AG09309 (cell line): ENCODE data around the gene MYO16.

Source experiments
- DNase-seq: peaks from one replicate; pipeline ENCODE4 v3.0.0-alpha.2; 2010; ENCODE audit warnings: low read depth
- H3K4me3 ChIP-seq: 2 replicates; pipeline ENCODE4 v1.5.1; 2011; ENCODE audit warnings: mild to moderate bottlenecking, low read depth, low read length, moderate library complexity; ENCODE audit not compliant: control insufficient read depth
- TF ChIP-seq, protein P1 (sequence below): IDR thresholded peaks from 2 replicates; pipeline ENCODE4 v1.5.1; 2011; ENCODE audit warnings: mild to moderate bottlenecking, low read depth, low read length, inconsistent platforms; ENCODE audit not compliant: insufficient read depth, control insufficient read depth; ENCODE audit errors: missing control alignments

Gene MYO16

DNA sequence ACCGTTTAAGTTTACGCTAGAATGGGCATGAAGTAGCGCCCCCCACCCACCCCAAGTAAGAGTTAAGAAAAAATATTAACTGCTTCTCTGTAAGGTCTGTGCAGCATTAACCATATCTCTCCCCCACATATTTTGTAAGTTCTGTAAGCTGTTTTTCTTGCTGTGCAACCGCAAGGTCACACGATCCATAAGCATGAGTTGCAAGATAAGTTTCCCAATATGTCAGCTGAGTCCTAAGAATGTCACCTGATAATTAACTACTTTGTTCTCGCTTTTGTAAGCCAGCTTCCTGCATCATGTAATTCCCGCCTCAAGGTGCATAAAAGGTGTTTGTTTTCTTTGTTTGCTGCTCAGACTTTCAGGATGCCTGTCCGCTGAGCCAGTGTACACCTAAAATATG is 187.0 kb downstream of the MYO16 start:
- DNase-seq = no peak
- TF ChIP-seq, protein P1, sequence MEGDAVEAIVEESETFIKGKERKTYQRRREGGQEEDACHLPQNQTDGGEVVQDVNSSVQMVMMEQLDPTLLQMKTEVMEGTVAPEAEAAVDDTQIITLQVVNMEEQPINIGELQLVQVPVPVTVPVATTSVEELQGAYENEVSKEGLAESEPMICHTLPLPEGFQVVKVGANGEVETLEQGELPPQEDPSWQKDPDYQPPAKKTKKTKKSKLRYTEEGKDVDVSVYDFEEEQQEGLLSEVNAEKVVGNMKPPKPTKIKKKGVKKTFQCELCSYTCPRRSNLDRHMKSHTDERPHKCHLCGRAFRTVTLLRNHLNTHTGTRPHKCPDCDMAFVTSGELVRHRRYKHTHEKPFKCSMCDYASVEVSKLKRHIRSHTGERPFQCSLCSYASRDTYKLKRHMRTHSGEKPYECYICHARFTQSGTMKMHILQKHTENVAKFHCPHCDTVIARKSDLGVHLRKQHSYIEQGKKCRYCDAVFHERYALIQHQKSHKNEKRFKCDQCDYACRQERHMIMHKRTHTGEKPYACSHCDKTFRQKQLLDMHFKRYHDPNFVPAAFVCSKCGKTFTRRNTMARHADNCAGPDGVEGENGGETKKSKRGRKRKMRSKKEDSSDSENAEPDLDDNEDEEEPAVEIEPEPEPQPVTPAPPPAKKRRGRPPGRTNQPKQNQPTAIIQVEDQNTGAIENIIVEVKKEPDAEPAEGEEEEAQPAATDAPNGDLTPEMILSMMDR = no peak
- no peak overlapping the region for H3K4me3 ChIP-seq

- no peak for DNase-seq
- no peak overlapping the region for H3K4me3 ChIP-seq
- TF ChIP-seq, protein P1 = no peak
Observed at GRCh38 chr13:108827646-108828045, 198.2 kb downstream of the MYO16 start.

GRCh38 chr13:108828086-108828815 is 198.8 kb downstream of the MYO16 start:
- H3K4me3 ChIP-seq = no peak overlapping the region
- no peak for DNase-seq
- TF ChIP-seq, protein P1 = no peak

DNA sequence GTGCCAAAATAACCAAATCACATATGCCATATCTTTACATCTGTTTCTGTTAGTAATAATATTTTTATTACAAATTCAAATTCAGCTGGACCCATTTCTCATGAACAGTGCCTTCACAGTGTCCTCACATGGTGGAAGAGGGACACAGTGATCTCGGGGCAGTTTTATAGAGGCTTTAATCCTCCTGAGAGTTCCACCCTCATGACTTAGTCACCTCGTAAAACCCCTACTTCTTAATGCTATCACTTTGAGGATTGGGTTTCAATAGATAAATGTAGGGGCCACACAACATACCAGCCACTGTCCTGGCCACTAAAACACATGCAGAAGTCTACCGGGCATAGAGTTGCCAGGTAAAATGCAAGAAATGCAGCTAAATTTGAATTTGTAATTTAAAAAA is 201.5 kb downstream of the MYO16 start:
- TF ChIP-seq, protein P1 = no peak

DNA sequence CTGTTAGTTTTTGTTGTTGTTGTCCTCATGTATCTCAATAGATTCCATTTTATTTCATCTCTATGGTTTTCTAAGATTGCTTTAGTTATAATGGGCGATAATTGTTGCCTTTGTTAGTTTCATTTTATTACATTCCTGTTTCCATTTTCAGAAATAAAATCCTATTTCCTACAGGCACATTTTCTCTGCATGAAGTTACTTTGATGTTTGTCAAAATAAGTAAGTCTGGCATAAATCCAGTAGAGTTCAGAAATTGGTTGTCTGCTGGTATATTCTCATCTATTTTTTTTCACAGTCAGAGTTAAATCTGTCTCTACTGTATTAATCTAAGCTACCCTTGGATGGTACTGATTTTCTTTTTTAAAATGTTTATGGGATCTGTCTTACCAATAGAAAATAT is 204.1 kb downstream of the MYO16 start:
- no peak for DNase-seq
- TF ChIP-seq, protein P1 = no peak
- H3K4me3 ChIP-seq = no peak overlapping the region

More for the DNA sequence above, 201.5 kb downstream of the MYO16 start:
- no peak overlapping the region for H3K4me3 ChIP-seq
- DNase-seq = no peak

- no peak for DNase-seq
- no peak overlapping the region for H3K4me3 ChIP-seq
- TF ChIP-seq, protein P1 = no peak
Observed at GRCh38 chr13:108834193-108834592, 204.8 kb downstream of the MYO16 start.
